H1 (cell line): ENCODE results near the gene AMBP. TPM values are rescaled to one million over a fixed set of nuclear protein-coding genes. Genes with fewer than 3 reads are reported as not detected.

Source experiments
- CTCF ChIA-PET: fragments of 300-600 bp; sonication (Branson Sonifier 250); formaldehyde crosslinking; loops from one replicate; lab custom pipeline; 2021; ENCODE audit not compliant: partially characterized antibody; lab: Charles Lee
- POLR2A ChIA-PET: fragments of 300-600 bp; sonication (Branson Sonifier 250); formaldehyde crosslinking; loops from one replicate; lab custom pipeline; 2021; ENCODE audit warnings: inconsistent platforms; ENCODE audit not compliant: partially characterized antibody; lab: Charles Lee
- DNase-seq, 2 experiments: peaks; one replicate each; pipeline versions ENCODE4 v3.0.0 to v3.0.0-alpha.2; 2010 to 2022; ENCODE audit warnings: low spot score in 2 of 2, low read depth in 1 of 2, mixed read lengths in 1 of 2
- FAIRE-seq: peaks from 2 replicates; lab custom pipeline; 2011; peaks lifted over from hg19 to GRCh38; lab: Jason Lieb, UNC
- H2AFZ ChIP-seq: 2 replicates; pipeline ENCODE4 v1.8.1; 2012; ENCODE audit warnings: low read length, inconsistent platforms
- H2AK5ac ChIP-seq: 2 replicates; pipeline ENCODE4 v1.6.1; 2013; ENCODE audit warnings: low read depth, low read length
- H2BK120ac ChIP-seq: replicated peaks from 2 replicates; pipeline ENCODE3; 2013; ENCODE audit warnings: low read depth, low read length, inconsistent platforms
- H2BK12ac ChIP-seq: 2 replicates; pipeline ENCODE4 v1.6.1; 2013; ENCODE audit warnings: low read depth, low read length
- H2BK15ac ChIP-seq: 2 replicates; pipeline ENCODE4 v1.6.1; 2013; ENCODE audit warnings: low read length
- H2BK20ac ChIP-seq: 2 replicates; pipeline ENCODE4 v1.6.1; 2013; ENCODE audit warnings: low read length
- H2BK5ac ChIP-seq: 2 replicates; pipeline ENCODE4 v1.6.1; 2013; ENCODE audit warnings: low read depth, low read length
- H3K14ac ChIP-seq: 2 replicates; pipeline ENCODE4 v1.6.1; 2013; ENCODE audit warnings: inconsistent platforms; ENCODE audit not compliant: insufficient read length
- H3K18ac ChIP-seq: 2 replicates; pipeline ENCODE4 v1.6.1; 2013; ENCODE audit warnings: low read length; ENCODE audit errors: extremely low read depth
- H3K23ac ChIP-seq: 2 replicates; pipeline ENCODE4 v1.6.1; 2013; ENCODE audit warnings: inconsistent platforms; ENCODE audit not compliant: insufficient read length
- H3K23me2 ChIP-seq: 2 replicates; pipeline ENCODE4 v1.6.1; 2013; ENCODE audit warnings: low read depth, low read length
- H3K27ac ChIP-seq: 2 replicates; pipeline ENCODE4 v1.6.1; 2011; ENCODE audit warnings: low read depth, low read length, inconsistent platforms
- H3K27me3 ChIP-seq, 4 experiments: replicated peaks in 1 of 4; 1 replicate in 1 of 4; 2 replicates in 3 of 4; pipeline versions ENCODE4 v1.6.1 to v1.8.1; 2011 to 2013; ENCODE audit warnings: low read length in 3 of 4, mild to moderate bottlenecking in 3 of 4, inconsistent platforms in 2 of 4, mixed read lengths in 2 of 4, moderate library complexity in 1 of 4; ENCODE audit not compliant: control insufficient read depth in 3 of 4, insufficient read depth in 3 of 4; ENCODE audit errors: extremely low read depth in 1 of 4
- H3K36me3 ChIP-seq, 4 experiments: 2 replicates each; pipeline versions ENCODE4 v1.6.1 to v1.8.1; 2011 to 2013; ENCODE audit warnings: mild to moderate bottlenecking in 4 of 4, low read length in 3 of 4, moderate library complexity in 2 of 4, control low read depth in 1 of 4, inconsistent platforms in 1 of 4; ENCODE audit not compliant: insufficient read depth in 4 of 4, control insufficient read depth in 2 of 4
- H3K4ac ChIP-seq: replicated peaks from 2 replicates; pipeline ENCODE3; 2013; ENCODE audit warnings: low read length, low read depth, mixed read lengths, inconsistent platforms; ENCODE audit not compliant: insufficient read length
- H3K4me1 ChIP-seq, 4 experiments: replicated peaks in 1 of 4; 1 replicate in 1 of 4; 2 replicates in 3 of 4; pipeline versions ENCODE4 v1.6.1 to v1.8.1; 2011 to 2013; ENCODE audit warnings: low read length in 3 of 4, inconsistent platforms in 2 of 4, mixed read lengths in 1 of 4; ENCODE audit not compliant: insufficient read depth in 4 of 4, control insufficient read depth in 3 of 4
- H3K4me2 ChIP-seq, 2 experiments: 2 replicates each; pipeline versions ENCODE4 v1.6.1 to v1.8.1; 2011 to 2013; ENCODE audit warnings: low read depth in 2 of 2, low read length in 2 of 2, control low read depth in 1 of 2, inconsistent platforms in 1 of 2, mild to moderate bottlenecking in 1 of 2; ENCODE audit not compliant: insufficient read depth in 1 of 2
- H3K4me3 ChIP-seq, 4 experiments: fragments of 200-600, 300-600 bp in 1 of 4; sonication (generic), shearing (Covaris generic), sonication (Bioruptor Twin) in 1 of 4; 2 replicates each; pipeline versions ENCODE4 v1.5.1 to v1.8.1; 2011 to 2016; ENCODE audit warnings: low read length in 4 of 4, low read depth in 3 of 4, control low read depth in 2 of 4, inconsistent platforms in 2 of 4, mild to moderate bottlenecking in 2 of 4, mixed read lengths in 1 of 4, moderate library complexity in 1 of 4; ENCODE audit not compliant: insufficient read depth in 2 of 4; ENCODE audit errors: extremely low read depth in 1 of 4
- H3K56ac ChIP-seq: replicated peaks from 2 replicates; pipeline ENCODE3; 2013; ENCODE audit warnings: low read depth, mild to moderate bottlenecking, mixed read lengths, low read length, inconsistent platforms; ENCODE audit not compliant: insufficient read length
- H3K79me1 ChIP-seq: 2 replicates; pipeline ENCODE4 v1.6.1; 2013; ENCODE audit warnings: low read depth, low read length, control low read depth
- H3K79me2 ChIP-seq, 2 experiments: 2 replicates each; pipeline versions ENCODE4 v1.6.1 to v1.8.1; 2012 to 2013; ENCODE audit warnings: low read length in 2 of 2, mild to moderate bottlenecking in 2 of 2, inconsistent platforms in 1 of 2; ENCODE audit not compliant: insufficient read depth in 2 of 2, control insufficient read depth in 1 of 2
- H3K9ac ChIP-seq, 4 experiments: replicated peaks in 1 of 4; 1 replicate in 1 of 4; 2 replicates in 3 of 4; pipeline versions ENCODE4 v1.6.1 to v1.8.1; 2011 to 2013; ENCODE audit warnings: low read depth in 3 of 4, low read length in 3 of 4, control low read depth in 2 of 4, mild to moderate bottlenecking in 2 of 4, moderate library complexity in 2 of 4, inconsistent platforms in 1 of 4; ENCODE audit errors: extremely low read depth in 1 of 4
- H3K9me3 ChIP-seq, 2 experiments: 2 replicates each; pipeline versions ENCODE4 v1.6.1 to v1.8.1; 2012 to 2013; ENCODE audit warnings: mild to moderate bottlenecking in 2 of 2, moderate library complexity in 2 of 2, control low read depth in 1 of 2, inconsistent platforms in 1 of 2, low read depth in 1 of 2, low read length in 1 of 2, mixed read lengths in 1 of 2; ENCODE audit not compliant: insufficient read depth in 2 of 2
- H4K20me1 ChIP-seq, 2 experiments: replicated peaks in 1 of 2; 2 replicates each; pipeline versions ENCODE3 to v1.8.1; 2011 to 2013; ENCODE audit warnings: inconsistent platforms in 2 of 2, low read length in 2 of 2, mild to moderate bottlenecking in 1 of 2; ENCODE audit not compliant: insufficient read depth in 2 of 2, control insufficient read depth in 1 of 2
- H4K5ac ChIP-seq: 2 replicates; pipeline ENCODE4 v1.6.1; 2013; ENCODE audit warnings: low read length, low read depth, mixed read lengths, inconsistent platforms; ENCODE audit not compliant: insufficient read length
- H4K8ac ChIP-seq: 2 replicates; pipeline ENCODE4 v1.8.0; 2013; ENCODE audit warnings: mild to moderate bottlenecking, moderate library complexity, low read length, inconsistent platforms; ENCODE audit not compliant: insufficient read depth; ENCODE audit errors: extremely low read depth
- H4K91ac ChIP-seq: replicated peaks from 2 replicates; pipeline ENCODE3; 2013; ENCODE audit warnings: low read length, mixed read lengths, inconsistent platforms; ENCODE audit not compliant: insufficient read length
- BACH1 ChIP-seq: IDR thresholded peaks from 2 replicates; pipeline ENCODE4 v1.6.1; 2012; ENCODE audit warnings: low read length, improper control_type of control experiment
- CTBP2 ChIP-seq: IDR thresholded peaks from 2 replicates; pipeline ENCODE4 v1.7.0; 2011; ENCODE audit warnings: borderline replicate concordance, mild to moderate bottlenecking, moderate library complexity, mixed read lengths, low read length; ENCODE audit not compliant: insufficient read depth, insufficient read length
- NANOG ChIP-seq: IDR thresholded peaks from 2 replicates; pipeline ENCODE4 v1.6.1; 2011; ENCODE audit warnings: low read length, low read depth, mild to moderate bottlenecking, inconsistent platforms; ENCODE audit not compliant: insufficient read depth, poor library complexity, severe bottlenecking
- POLR2A ChIP-seq, 2 experiments: IDR thresholded peaks; 1 replicate in 1 of 2; 2 replicates in 1 of 2; pipeline ENCODE4 v1.6.1; 2011; ENCODE audit warnings: low read depth in 2 of 2, low read length in 2 of 2, mild to moderate bottlenecking in 2 of 2; ENCODE audit errors: control extremely low read depth in 1 of 2
- RBBP5 ChIP-seq: IDR thresholded peaks from 2 replicates; pipeline ENCODE4 v1.7.1; 2012; ENCODE audit warnings: low read depth, mild to moderate bottlenecking, inconsistent platforms, low read length, moderate library complexity, borderline replicate concordance
- RNF2 ChIP-seq: fragments of 200-900, 300-1000 bp; sonication (generic); IDR thresholded peaks from 2 replicates; pipeline ENCODE4 v1.7.1; 2016; ENCODE audit warnings: borderline replicate concordance, low read depth, mild to moderate bottlenecking, antibody characterized with exemption, low read length; ENCODE audit not compliant: poor library complexity, severe bottlenecking; ENCODE audit errors: missing control alignments
- RXRA ChIP-seq: IDR thresholded peaks from 2 replicates; pipeline ENCODE4 v1.6.1; 2011; ENCODE audit warnings: low read depth, mild to moderate bottlenecking, low read length, moderate library complexity; ENCODE audit not compliant: insufficient read depth
- SIX5 ChIP-seq: IDR thresholded peaks from 2 replicates; pipeline ENCODE4 v1.6.1; 2011; ENCODE audit warnings: mild to moderate bottlenecking, low read depth, low read length
- SRF ChIP-seq: IDR thresholded peaks from 2 replicates; pipeline ENCODE4 v1.6.1; 2011; ENCODE audit warnings: mild to moderate bottlenecking, low read depth, low read length, moderate library complexity
- TBP ChIP-seq: IDR thresholded peaks from 2 replicates; pipeline ENCODE4 v1.6.1; 2011; ENCODE audit warnings: low read depth, low read length, improper control_type of control experiment
- WGBS, 2 experiments: shearing (Covaris generic) in 1 of 2; methylation state at CpG; one replicate each; pipeline versions ENCODE4 v1.1.6 to v1.1.7; 2013 to 2015; ENCODE audit warnings: low lambda C conversion rate in 2 of 2, mixed read lengths in 2 of 2, inconsistent platforms in 1 of 2, low coverage in 1 of 2, missing lambda C conversion rate in 1 of 2; ENCODE audit not compliant: insufficient replicate concordance in 2 of 2, insufficient coverage in 1 of 2, insufficient read length in 1 of 2; ENCODE audit errors: extremely low coverage in 1 of 2, missing lambda C conversion rate in 1 of 2; 5-methylcytosine and 5-hydroxymethylcytosine counted together
- polyA plus RNA-seq, 7 experiments: library from polyadenylated mRNA; depleted of rRNA in 3 of 7; stranded (reverse) in 5 of 7; unstranded in 2 of 7; fragments of >200 nt in 5 of 7; fragments of 200-250 nt in 2 of 7; gene quantifications; 1 replicate in 5 of 7; 2 replicates in 1 of 7; 4 replicates in 1 of 7; pipeline versions ENCODE4 v1.2.1 to v1.2.3, GENCODE V29; 2011 to 2013; ENCODE audit warnings: missing spikeins in 2 of 7, mixed read lengths in 2 of 7
- total RNA-seq: library from RNA; stranded (reverse); fragmentation: NEBNext Ultra II Directional; extraction: Animal tissue kit (Norgen Biotek cat#: 25700); gene quantifications from 2 replicates; pipeline ENCODE4 v1.2.1, GENCODE V29; 2021

AMBP gene
- total and polyA plus RNA-seq, 2 of the 8 experiments (the other 6 are each of a cell fraction or from before 2014, with no cell fraction given) = 3.0 to 4.0 TPM

- peak overlapping the region; percentile 19; the same call in 1 of the 2 replicates for H4K8ac ChIP-seq
- peaks cover 0 to 15% (median 4%) of the 10 kb centered on the region in 4 experiments; a peak in 3 of 7 replicates for H3K27me3 ChIP-seq
- H3K4me3 ChIP-seq = no peak overlapping the region
- H3K4me2 ChIP-seq = no peak overlapping the region; a peak in 1 of 4 replicates
- no peak overlapping the region for H3K27ac ChIP-seq
- H3K23me2 ChIP-seq = no peaks in the 10 kb centered on the region; the same call in 1 of the 2 replicates
- peak overlapping the region; percentile 44; the same call in 1 of the 2 replicates for H2BK5ac ChIP-seq
- H3K14ac ChIP-seq = no peak overlapping the region
- WGBS, 2 experiments = 32% methylated on average over 26 of the region's 28 CpGs; no CpG with 5 or more reads in 1 of the 2 experiments
- H3K4me1 ChIP-seq = peaks cover 0 to 9% (median 7%) of the 10 kb centered on the region in 4 experiments; a peak in 6 of 7 replicates
- H2BK15ac ChIP-seq = no peak overlapping the region; the same call in 1 of the 2 replicates
- H3K79me2 ChIP-seq = no peaks in the 10 kb centered on the region
- peak overlapping the region; percentile 86; the same call in 1 of the 2 replicates for H2BK20ac ChIP-seq
- no peak overlapping the region for H3K56ac ChIP-seq
- H3K36me3 ChIP-seq = no peaks in the 10 kb centered on the region
- H3K9me3 ChIP-seq = no peaks in the 10 kb centered on the region
- H2AFZ ChIP-seq = peak overlapping the region; percentile 86
- no peak overlapping the region for H4K5ac ChIP-seq
- H3K23ac ChIP-seq = no peak overlapping the region
- H4K20me1 ChIP-seq = no peaks in the 10 kb centered on the region
- H3K79me1 ChIP-seq = no peaks in the 10 kb centered on the region
- FAIRE-seq (peak; percentile 94), DNase-seq (peak; percentile 80 to 93)
- no peak overlapping the region for H2AK5ac ChIP-seq
- H3K18ac ChIP-seq = peak overlapping the region; percentile 24; the same call in 1 of the 2 replicates
- peak overlapping the region; percentile 84; the same call in 1 of the 2 replicates for H2BK12ac ChIP-seq
- ChIA-PET CTCF (interaction anchor here (0.5 to 17.7 kb wide), 70 partner anchors 9 to 1351 kb away, joined by 3 to 206 read pairs (median 4); partner anchors contain the start of genes AMBP, COL27A1 and KIF12), POLR2A (interaction anchor here (0.8 to 2.4 kb wide), 10 partner anchors 9 to 241 kb away, joined by 3 to 8 read pairs (median 4); partner anchors contain the start of genes COL27A1 and KIF12)
- no peak overlapping the region for H2BK120ac ChIP-seq
- peak overlapping the region; percentile 31 for H4K91ac ChIP-seq
- no peak overlapping the region for H3K9ac ChIP-seq
- H3K4ac ChIP-seq = peak overlapping the region; percentile 10
- TF ChIP-seq SRF (no peak), RXRA (no peak), POLR2A (IDR thresholded peaks at IDR 0.05; ENCODE audit: control extremely low read depth in 1 of 2, low read depth in 2 of 2, low read length in 2 of 2) (no peak), CTBP2 (peak; percentile 52), TBP (0 out of 2 replicates have a peak, but pooled peaks have one; percentile 25), BACH1 (no peak), RNF2 (no peak), SIX5 (no peak), NANOG (no peak), RBBP5 (0 out of 2 replicates have a peak, but pooled peaks have one; percentile 33)
These were observed 30.1 kb upstream of the AMBP start for GRCh38 chr9:114108016-114108833.
